ENCODE data around the gene MEGF6.

MEGF6 gene

GRCh38 chr1:3485016-3485415 is 126.3 kb downstream of the MEGF6 start:
- DNase-seq (ENCODE audit: low spot score), result no peak

GRCh38 chr1:3483801-3484444 is 127.4 kb downstream of the MEGF6 start:
- DNase-seq (ENCODE audit: low spot score), result peak; percentile 11

GRCh38 chr1:3483380-3483779 is 127.9 kb downstream of the MEGF6 start:
- DNase-seq (ENCODE audit: low spot score), result no peak

- DNase-seq (ENCODE audit: low spot score), result no peak
Observed at GRCh38 chr1:3482378-3482849, 128.9 kb downstream of the MEGF6 start.

- DNase-seq (ENCODE audit: low spot score), result no peak
Observed at GRCh38 chr1:3481836-3482375, 129.4 kb downstream of the MEGF6 start.

- DNase-seq (ENCODE audit: low spot score), result no peak
Observed at GRCh38 chr1:3481046-3481445, 130.3 kb downstream of the MEGF6 start.

GRCh38 chr1:3480369-3480719 is 131.0 kb downstream of the MEGF6 start:
- DNase-seq (ENCODE audit: low spot score), result no peak

- DNase-seq (ENCODE audit: low spot score), result no peak
Observed at GRCh38 chr1:3479511-3480368, 131.6 kb downstream of the MEGF6 start.

- DNase-seq (ENCODE audit: low spot score), result no peak
Observed at GRCh38 chr1:3478187-3478586, 133.1 kb downstream of the MEGF6 start.

GRCh38 chr1:3477241-3477995 is 133.9 kb downstream of the MEGF6 start:
- DNase-seq (ENCODE audit: low spot score), result no peak

- DNase-seq (ENCODE audit: low spot score), result no peak
Observed at GRCh38 chr1:3476666-3477065, 134.6 kb downstream of the MEGF6 start.

GRCh38 chr1:3475839-3476573 is 135.3 kb downstream of the MEGF6 start:
- DNase-seq (ENCODE audit: low spot score), result no peak

GRCh38 chr1:3474421-3474820 is 136.9 kb downstream of the MEGF6 start:
- no peak for DNase-seq (ENCODE audit: low spot score)

GRCh38 chr1:3474016-3474415 is 137.3 kb downstream of the MEGF6 start:
- no peak for DNase-seq (ENCODE audit: low spot score)

- DNase-seq (ENCODE audit: low spot score), result no peak
Observed at GRCh38 chr1:3473381-3473844, 137.9 kb downstream of the MEGF6 start.

GRCh38 chr1:3472906-3473305 is 138.4 kb downstream of the MEGF6 start:
- DNase-seq (ENCODE audit: low spot score), result no peak

GRCh38 chr1:3472088-3472850 is 139.0 kb downstream of the MEGF6 start:
- DNase-seq (ENCODE audit: low spot score), result no peak

GRCh38 chr1:3471356-3472087 is 139.8 kb downstream of the MEGF6 start:
- no peak for DNase-seq (ENCODE audit: low spot score)

GRCh38 chr1:3470650-3471355 is 140.5 kb downstream of the MEGF6 start:
- no peak for DNase-seq (ENCODE audit: low spot score)

Measured in hematopoietic multipotent progenitor cell treated with erythropoietin and hydrocortisone succinate and interleukin-3 and kit ligand, for 17 days (in vitro differentiated cells).